Transverse colon (tissue), 4 donors: ENCODE measurements around the gene NSD2. TPM values are rescaled to one million over a fixed set of nuclear protein-coding genes. Genes with fewer than 3 reads are reported as not detected.

Source experiments
- DNase-seq: peaks from one replicate; pipeline ENCODE4 v3.0.0-alpha.2; 2019
- H3K27ac ChIP-seq, 4 donors: fragments of 200-600 bp; sonication (generic); 2 replicates each; pipeline ENCODE4 v1.5.1; 2016 to 2018; ENCODE audit warnings: inconsistent platforms in 4 of 4
- H3K27me3 ChIP-seq: fragments of 200-600 bp; sonication (generic); 2 replicates; pipeline ENCODE4 v1.5.1; 2017; ENCODE audit warnings: inconsistent platforms
- H3K36me3 ChIP-seq, 4 donors: fragments of 200-600 bp; sonication (generic); 2 replicates each; pipeline ENCODE4 v1.5.1; 2017 to 2019; ENCODE audit warnings: inconsistent platforms in 4 of 4
- H3K4me1 ChIP-seq, 4 donors: fragments of 200-600 bp; sonication (generic); 2 replicates each; pipeline ENCODE4 v1.5.1; 2017 to 2020; ENCODE audit warnings: inconsistent platforms in 4 of 4
- H3K4me3 ChIP-seq, 4 donors: fragments of 200-600 bp; sonication (generic); 1 replicate in 1 of 4; 2 replicates in 3 of 4; pipeline versions ENCODE4 v1.5.1 to v1.6.1; 2017 to 2019; ENCODE audit warnings: inconsistent platforms in 4 of 4
- H3K9me3 ChIP-seq, 2 donors: fragments of 200-600 bp; sonication (generic); 2 replicates each; pipeline ENCODE4 v1.5.1; 2017 to 2019; ENCODE audit warnings: inconsistent platforms in 2 of 2
- CTCF ChIP-seq, 5 experiments: fragments of 200-600 bp in 3 of 5; fragments of 450-650 bp in 2 of 5; sonication (generic) in 3 of 5; IDR thresholded peaks; 1 replicate in 2 of 5; 2 replicates in 3 of 5; pipeline ENCODE4 v1.5.1; 2016 to 2017; ENCODE audit warnings: antibody characterized with exemption in 5 of 5, inconsistent platforms in 3 of 5, mild to moderate bottlenecking in 2 of 5, moderate library complexity in 1 of 5
- EP300 ChIP-seq: sonication (generic); formaldehyde crosslinking; IDR thresholded peaks from one replicate; pipeline ENCODE4 v1.6.1; 2017; ENCODE audit warnings: antibody characterized with exemption, low read depth
- POLR2A ChIP-seq: fragments of 450-650 bp; IDR thresholded peaks from one replicate; pipeline ENCODE4 v1.6.1; 2016; ENCODE audit warnings: antibody characterized with exemption, mild to moderate bottlenecking, moderate library complexity
- POLR2AphosphoS5 ChIP-seq, 3 donors: sonication (generic); formaldehyde crosslinking; IDR thresholded peaks; one replicate each; pipeline ENCODE4 v1.6.1; 2016; ENCODE audit warnings: antibody characterized with exemption in 3 of 3
- WGBS, 2 donors: methylation state at CpG; one replicate each; pipeline ENCODE4 v1.1.5; 2018; ENCODE audit warnings: low coverage in 1 of 2; 5-methylcytosine and 5-hydroxymethylcytosine counted together
- in situ Hi-C, 4 donors: fragments of 200-750 bp; cut with MboI; loops; one replicate each; pipeline versions ENCODE4 v1.15.0 to v1.15.1; 2017; ENCODE audit warnings: low sequenced_read_pairs in 3 of 4, low pct_ligation_motif_present in 1 of 4, low pct_unique_long_range_greater_than_20kb in 1 of 4
- intact Hi-C: fragments of 100-400 bp; cut with DNase I; formaldehyde crosslinking; loops from one replicate; pipeline ENCODE4 v1.15.1; 2023; ENCODE audit warnings: low total_unique reads
- total RNA-seq, 4 donors: library from RNA; depleted of rRNA; stranded (reverse); fragments of >200 nt; gene quantifications; one replicate each; pipeline ENCODE4 v1.1.0, GENCODE V29; 2016

NSD2 gene
- total RNA-seq, 4 donors from 2014 or later = 78.4 to 591 (median 158) TPM

DNA sequence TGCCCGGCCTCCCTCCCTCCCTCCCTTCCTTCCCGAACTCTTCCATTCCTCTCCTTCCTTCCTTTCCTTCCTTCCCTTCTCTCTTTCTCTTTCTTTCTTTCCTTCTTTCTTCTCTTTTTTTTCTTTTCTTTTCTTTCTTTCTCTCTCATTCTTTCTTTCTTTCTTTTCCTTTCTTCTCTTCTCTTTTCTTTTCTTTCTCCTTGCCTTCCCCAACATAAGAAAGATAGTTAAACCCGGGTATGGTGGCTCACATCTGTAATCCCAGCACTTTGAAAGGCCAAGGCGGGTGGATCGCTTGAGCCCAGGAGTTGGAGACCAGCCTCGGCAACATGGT, 25.4 kb downstream of the NSD2 start:
- in situ Hi-C loops = no loop called here
- intact Hi-C loops = loop anchor here (5.0 kb wide), 1 partner anchor 149 kb away; no protein-coding TSS in a partner anchor

DNA sequence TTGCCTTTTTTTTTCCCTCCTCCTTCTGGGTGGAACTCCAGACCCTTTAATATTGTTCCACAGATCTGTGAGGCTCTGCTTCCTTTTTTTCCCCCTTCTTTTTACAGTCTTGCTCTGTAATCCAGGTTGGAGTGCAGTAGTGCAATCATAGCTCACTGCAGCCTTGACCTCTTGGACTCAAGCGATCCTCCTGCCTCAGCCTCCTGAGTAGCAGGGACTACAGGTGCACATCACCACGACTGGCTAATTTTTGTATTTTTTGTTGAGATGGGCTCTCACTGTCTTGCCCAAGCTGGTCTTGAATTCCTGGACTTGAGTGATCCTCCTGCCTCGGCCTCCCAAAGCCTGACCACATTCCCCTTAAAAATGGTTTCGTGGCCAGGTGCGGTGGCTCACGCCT, 26.8 kb downstream of the NSD2 start:
- 94 to 100% methylated on average over 1 to 6 of the region's 6 CpGs for WGBS, 2 donors
- no peak for DNase-seq
- Histone ChIP-seq H3K4me1 (peaks cover 0 to 10% (median 0%) of the 10 kb centered on the region in 4 donors), H3K27ac (no peak overlapping the region), H3K4me3 (no peak overlapping the region), H3K9me3 (no peaks in the 10 kb centered on the region), H3K36me3 (peaks cover 0 to 13% (median 4%) of the 10 kb centered on the region in 4 donors), H3K27me3 (no peaks in the 10 kb centered on the region)
- intact Hi-C loops (loop anchor here (5.0 kb wide), 1 partner anchor 151 kb away; no protein-coding TSS in a partner anchor), in situ Hi-C loops (no loop called here)
- no peak for TF ChIP-seq CTCF (IDR thresholded peaks at IDR 0.05)
- no peak for TF ChIP-seq POLR2AphosphoS5 (IDR thresholded peaks at IDR 0.05)
- TF ChIP-seq EP300 = no peak
- TF ChIP-seq POLR2A = no peak

More for the DNA sequence above, 25.4 kb downstream of the NSD2 start:
- Histone ChIP-seq H3K9me3 (no peaks in the 10 kb centered on the region), H3K27ac (no peak overlapping the region), H3K36me3 (peaks cover 0 to 11% (median 4%) of the 10 kb centered on the region in 4 donors), H3K27me3 (no peaks in the 10 kb centered on the region), H3K4me3 (no peak overlapping the region), H3K4me1 (peaks cover 0 to 4% (median 0%) of the 10 kb centered on the region in 4 donors)
- DNase-seq = no peak
- TF ChIP-seq POLR2A (no peak), POLR2AphosphoS5 (IDR thresholded peaks at IDR 0.05) (no peak), CTCF (IDR thresholded peaks at IDR 0.05) (no peak), EP300 (no peak)
- WGBS, 2 donors = 94 to 96% methylated on average over 6 of the region's 6 CpGs

- Histone ChIP-seq H3K9me3 (no peaks in the 10 kb centered on the region), H3K27ac (peak overlapping the region in 1 of 4 donors; percentile 22), H3K4me3 (no peak overlapping the region), H3K36me3 (peaks cover 0 to 13% (median 4%) of the 10 kb centered on the region in 4 donors), H3K4me1 (peaks cover 0 to 14% (median under 1%) of the 10 kb centered on the region in 4 donors), H3K27me3 (no peaks in the 10 kb centered on the region)
- TF ChIP-seq POLR2AphosphoS5 (IDR thresholded peaks at IDR 0.05) (no peak), CTCF (IDR thresholded peaks at IDR 0.05) (no peak), POLR2A (no peak), EP300 (no peak)
- in situ Hi-C loops (no loop called here), intact Hi-C loops (loop anchor here (5.0 kb wide), 1 partner anchor 151 kb away; no protein-coding TSS in a partner anchor)
- WGBS, 2 donors = 50 to 76% methylated on average over 1 of the region's 1 CpG
- DNase-seq = no peak
These were observed 27.5 kb downstream of the NSD2 start for GRCh38 chr4:1898681-1899080.

GRCh38 chr4:1899149-1900086, 28.2 kb downstream of the NSD2 start:
- in situ Hi-C loops = loop anchor here in 2 of 4 donors (10.0 to 25.0 kb wide), 2 partner anchors 155 to 288 kb away; no protein-coding TSS in a partner anchor
- Histone ChIP-seq H3K4me3 (no peak overlapping the region), H3K27me3 (no peaks in the 10 kb centered on the region), H3K4me1 (peaks cover 0 to 19% (median 4%) of the 10 kb centered on the region in 4 donors), H3K36me3 (peaks cover 0 to 13% (median 4%) of the 10 kb centered on the region in 4 donors), H3K27ac (peak overlapping the region in 1 of 4 donors; percentile 22), H3K9me3 (no peaks in the 10 kb centered on the region)
- DNase-seq = peak; percentile 76
- intact Hi-C loops = loop anchor here (5.0 to 10.0 kb wide), 2 partner anchors 45 to 152 kb away; partner anchors contain the start of gene LETM1
- TF ChIP-seq CTCF (IDR thresholded peaks at IDR 0.05) = peak; percentile 89 to 94 (median 92)
- TF ChIP-seq POLR2A = no peak
- peak in 1 of 3 donors; percentile 26 for TF ChIP-seq POLR2AphosphoS5 (IDR thresholded peaks at IDR 0.05)
- 0 to 26% methylated on average over 1 to 15 of the region's 15 CpGs for WGBS, 2 donors
